Fibroblast of skin of left biceps (primary cell): ENCODE data around the gene RBBP5.
"Not testable (repeated sequence)": the region's sequence is repeated elsewhere in the genome, so short reads cannot be mapped to it uniquely, and the experiment has no call there.

Experiments used
- DNase-seq, 2 experiments: peaks; one replicate each; pipeline ENCODE4 v3.0.0-alpha.2; 2013; ENCODE audit warnings: low read depth in 2 of 2

RBBP5 gene, protein sequence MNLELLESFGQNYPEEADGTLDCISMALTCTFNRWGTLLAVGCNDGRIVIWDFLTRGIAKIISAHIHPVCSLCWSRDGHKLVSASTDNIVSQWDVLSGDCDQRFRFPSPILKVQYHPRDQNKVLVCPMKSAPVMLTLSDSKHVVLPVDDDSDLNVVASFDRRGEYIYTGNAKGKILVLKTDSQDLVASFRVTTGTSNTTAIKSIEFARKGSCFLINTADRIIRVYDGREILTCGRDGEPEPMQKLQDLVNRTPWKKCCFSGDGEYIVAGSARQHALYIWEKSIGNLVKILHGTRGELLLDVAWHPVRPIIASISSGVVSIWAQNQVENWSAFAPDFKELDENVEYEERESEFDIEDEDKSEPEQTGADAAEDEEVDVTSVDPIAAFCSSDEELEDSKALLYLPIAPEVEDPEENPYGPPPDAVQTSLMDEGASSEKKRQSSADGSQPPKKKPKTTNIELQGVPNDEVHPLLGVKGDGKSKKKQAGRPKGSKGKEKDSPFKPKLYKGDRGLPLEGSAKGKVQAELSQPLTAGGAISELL

DNA sequence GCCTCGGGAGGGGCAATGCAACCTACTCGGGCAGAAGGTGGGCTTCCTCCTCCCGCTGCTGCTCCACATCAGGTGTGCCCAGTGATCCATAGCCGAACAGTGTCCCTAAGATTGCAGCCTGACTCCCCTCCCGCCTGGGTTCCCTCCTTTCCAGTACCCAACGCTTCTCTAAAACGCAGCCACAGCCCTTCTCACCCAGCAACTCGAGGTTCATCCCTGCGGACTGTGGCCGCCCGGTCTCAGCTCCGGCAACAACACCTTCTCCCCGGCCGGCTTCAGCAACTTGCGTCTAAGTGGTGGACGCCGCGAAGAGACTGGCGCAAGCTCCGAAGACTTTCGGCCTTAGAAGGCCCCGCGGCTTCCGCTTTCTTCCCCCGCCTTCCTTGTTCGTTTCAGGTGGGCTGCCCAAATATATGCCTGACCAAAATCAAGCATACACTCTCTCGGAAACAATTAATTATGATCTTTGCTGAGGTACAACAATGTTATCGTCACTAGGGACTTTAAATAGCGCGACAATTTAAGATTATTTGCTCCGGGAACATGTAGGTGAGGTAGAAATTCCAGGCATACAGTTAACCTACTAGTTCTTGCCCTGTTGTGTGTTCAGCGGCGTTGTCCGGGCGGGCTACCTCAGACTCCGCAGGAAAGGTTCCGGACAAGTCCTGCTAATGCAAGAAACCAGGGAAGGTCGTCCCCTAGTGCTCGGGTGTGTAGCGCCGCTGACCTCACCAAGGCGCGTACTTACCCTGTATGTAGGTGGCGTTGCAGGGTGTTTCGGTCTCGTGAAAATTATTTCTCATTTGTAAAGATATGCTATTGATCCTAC is at the start of gene RBBP5:
Gene RBBP5 (minus strand): TSS at position 319 of the 829 bp plus-strand sequence. CDS start 105 bp downstream, at position 214.
- peak; percentile 94 to 95 for DNase-seq

GRCh38 chr1:205171369-205171768 is 49.6 kb upstream of the RBBP5 start:
- DNase-seq = no peak

DNA sequence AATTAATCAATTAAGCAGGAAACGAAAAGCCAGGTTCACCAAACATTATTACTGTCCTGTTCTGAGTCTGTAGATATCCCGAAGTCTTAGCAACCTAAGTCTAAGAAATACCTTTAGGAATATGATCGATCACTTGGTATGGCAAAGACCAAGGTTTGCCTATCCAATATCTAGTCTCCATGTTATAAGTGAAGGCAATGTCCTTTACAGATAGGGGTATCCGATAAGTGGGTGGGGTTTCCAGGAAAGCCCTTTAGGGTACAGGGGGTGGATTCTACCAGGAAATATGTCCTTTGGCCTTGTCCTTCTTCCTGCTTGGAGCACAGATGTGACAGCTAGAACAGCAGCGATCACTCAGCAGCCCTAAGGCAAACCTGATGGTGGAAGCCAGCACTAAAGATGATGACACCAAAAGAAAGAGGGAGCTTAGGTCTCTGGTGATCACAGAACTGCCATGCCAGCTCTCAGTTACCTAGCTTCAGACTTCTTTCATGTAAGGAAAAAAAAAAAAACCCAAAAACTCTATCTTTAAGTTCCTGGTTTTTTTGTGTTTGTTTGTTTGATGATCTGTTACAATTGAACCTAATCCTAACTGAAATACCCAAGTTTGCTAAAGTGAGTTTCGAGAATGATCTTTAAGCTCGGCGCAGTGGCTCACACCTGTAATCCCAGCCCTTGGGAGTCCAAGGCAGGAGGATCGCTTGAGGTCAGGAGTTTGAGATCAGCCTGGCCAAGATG is 48.9 kb upstream of the RBBP5 start:
- DNase-seq = no peak

DNA sequence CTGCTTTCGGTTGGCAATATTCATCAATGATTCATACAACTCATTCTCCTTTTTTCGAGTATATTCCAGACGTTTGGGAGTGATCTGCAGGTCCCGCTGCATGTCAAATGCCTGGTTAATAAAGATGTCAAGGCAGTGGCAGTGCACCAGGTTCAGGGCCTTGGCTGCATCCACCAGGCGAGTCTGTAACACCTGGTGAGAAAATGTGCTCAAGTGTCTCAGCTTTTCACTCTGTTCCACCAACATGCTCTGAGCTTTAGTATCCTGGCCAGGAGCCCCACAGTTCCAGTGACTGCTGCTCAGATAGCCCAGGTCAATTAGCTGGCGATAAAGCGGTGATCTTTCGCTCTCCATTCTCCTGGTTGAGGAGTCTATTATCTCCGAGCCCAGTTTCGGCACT is 47.5 kb upstream of the RBBP5 start:
- no peak for DNase-seq

- DNase-seq = no peak
Observed at GRCh38 chr1:205168291-205168690, 46.5 kb upstream of the RBBP5 start.

DNA sequence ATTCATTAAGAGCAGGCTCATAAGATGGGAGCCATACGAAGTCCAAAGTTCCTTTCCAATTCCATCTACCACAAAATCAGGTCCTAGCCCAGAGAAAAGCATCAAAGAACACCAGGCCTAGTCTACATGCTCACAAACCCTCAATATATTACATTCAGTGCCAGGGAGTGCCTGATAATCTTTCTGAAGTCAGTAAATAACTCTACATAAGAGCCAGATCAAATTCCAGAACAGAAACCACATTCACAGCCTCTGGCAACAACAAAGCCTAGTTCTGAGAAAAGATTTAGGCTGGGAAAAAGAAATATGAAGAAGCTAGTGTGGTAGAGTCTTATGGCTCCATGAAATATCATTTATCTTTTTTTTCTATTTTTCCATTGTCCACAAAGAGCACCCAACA is 40.5 kb upstream of the RBBP5 start:
- no peak for DNase-seq

DNA sequence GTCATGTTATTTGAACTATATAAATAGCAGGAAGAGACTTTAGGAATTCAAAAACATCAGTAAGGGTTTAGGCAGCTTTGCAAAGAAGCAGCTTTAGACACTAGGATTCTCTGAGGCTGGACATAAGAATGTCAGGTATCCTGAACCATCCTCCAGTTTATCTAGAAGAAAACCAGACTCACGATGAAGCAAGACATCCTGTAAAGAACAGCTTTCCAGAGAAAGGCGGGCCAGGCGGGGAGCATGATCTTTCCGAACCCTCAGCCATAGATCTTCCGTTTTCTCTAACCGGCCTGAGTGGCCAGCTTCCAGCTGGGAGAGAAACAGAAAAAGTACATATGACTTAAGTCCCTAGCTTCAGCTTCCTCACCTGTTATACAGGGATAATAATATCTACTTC is 39.3 kb upstream of the RBBP5 start:
- no peak for DNase-seq

- DNase-seq = no peak
Observed at GRCh38 chr1:205158048-205158616, 36.4 kb upstream of the RBBP5 start.

DNA sequence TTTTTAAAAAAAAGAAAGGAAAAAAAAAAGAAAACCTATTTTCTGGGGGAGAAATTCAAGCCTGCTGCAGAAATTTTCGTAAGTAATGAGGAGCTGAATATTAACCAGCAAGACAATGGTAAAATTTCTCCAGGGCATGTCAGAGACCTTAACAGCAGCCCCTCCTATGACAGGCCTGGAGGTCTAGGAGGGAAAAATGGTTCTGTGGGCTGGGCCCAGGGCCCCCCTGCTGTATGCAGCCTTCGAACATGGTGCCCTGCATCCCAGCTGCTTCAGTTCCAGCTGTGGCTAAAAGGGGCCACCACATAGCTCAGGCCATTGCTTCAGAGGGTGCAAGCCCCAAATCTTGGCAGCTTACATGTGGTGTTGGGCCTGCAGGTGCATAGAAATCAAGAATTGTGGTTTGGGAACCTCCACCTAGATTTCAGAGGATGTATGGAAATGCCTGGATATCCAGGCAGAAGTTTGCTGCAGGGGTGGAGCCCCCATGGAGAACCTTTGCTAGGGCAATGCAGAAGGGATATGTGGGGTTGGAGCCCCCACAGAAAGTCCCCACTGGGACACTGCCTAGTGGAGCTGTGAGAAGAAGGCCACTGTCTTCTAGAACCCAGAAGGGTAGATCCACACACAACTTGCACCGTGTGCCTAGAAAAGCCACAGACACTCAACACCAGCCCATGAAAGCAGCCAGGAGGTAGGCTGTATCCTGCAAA is 34.0 kb upstream of the RBBP5 start:
- DNase-seq = not testable (repeated sequence)

DNA sequence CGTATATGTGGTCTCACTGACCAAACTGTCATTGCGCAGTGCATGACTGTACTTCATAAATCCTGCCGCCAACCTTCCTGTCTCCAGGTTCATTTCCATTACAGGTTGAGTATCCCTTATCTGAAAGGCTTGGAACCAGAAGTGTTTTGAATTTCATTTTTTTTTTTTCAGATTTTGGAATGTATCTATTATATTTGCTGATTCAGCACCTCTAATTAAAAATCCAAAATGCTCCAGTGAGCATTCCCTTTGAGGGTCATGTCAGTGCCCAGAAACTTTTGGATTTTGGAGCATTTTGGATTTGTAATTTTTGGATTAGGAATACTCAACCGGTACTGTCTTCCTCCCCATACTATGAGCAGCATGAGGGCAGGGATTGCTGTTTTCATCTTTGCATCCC is 30.7 kb upstream of the RBBP5 start:
- DNase-seq = no peak

GRCh38 chr1:205150651-205151428 is 29.1 kb upstream of the RBBP5 start:
- no peak for DNase-seq

- peak; percentile 54 to 58 for DNase-seq
Observed at GRCh38 chr1:205147191-205147835, 25.5 kb upstream of the RBBP5 start.

GRCh38 chr1:205144751-205145150 is 23.0 kb upstream of the RBBP5 start:
- DNase-seq = peak; percentile 46 to 50

GRCh38 chr1:205144046-205144720 is 22.4 kb upstream of the RBBP5 start:
- DNase-seq = no peak

- no peak for DNase-seq
Observed at GRCh38 chr1:205142102-205142469, 20.3 kb upstream of the RBBP5 start.

- DNase-seq = peak; percentile 33 to 45
Observed at GRCh38 chr1:205141236-205142101, 19.7 kb upstream of the RBBP5 start.

GRCh38 chr1:205140113-205140512 is 18.3 kb upstream of the RBBP5 start:
- no peak for DNase-seq

DNA sequence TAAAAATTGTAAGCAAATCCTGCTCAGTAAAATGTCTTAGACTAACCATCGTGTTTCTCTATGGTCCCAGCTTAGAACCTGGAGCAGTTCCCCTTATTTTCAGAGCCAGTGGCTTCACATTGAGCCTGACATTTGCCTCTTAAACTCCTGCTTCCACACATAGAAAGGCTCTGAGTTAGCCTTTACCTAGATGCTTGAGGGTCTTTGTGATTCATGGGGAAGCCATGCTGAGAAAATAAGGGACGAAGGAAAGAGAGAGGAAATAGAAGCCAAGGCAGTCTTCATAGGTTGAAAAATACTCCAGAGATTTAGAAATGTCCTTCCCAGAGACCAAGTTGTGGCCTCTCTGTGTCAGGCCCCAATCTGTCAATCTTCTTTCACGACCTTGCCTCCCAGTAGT is 16.1 kb upstream of the RBBP5 start:
- DNase-seq = no peak
